IPS DF 4.7 (cell line): ENCODE data around the gene RASSF1.
A peak's percentile ranks its signal among the peaks of the same experiment; 100 is the strongest.

Source experiments
- DNase-seq: peaks from one replicate; pipeline ENCODE4 v3.0.0-alpha.2; 2013; ENCODE audit warnings: low spot score; ENCODE audit errors: extremely low read depth

RASSF1 gene

DNA sequence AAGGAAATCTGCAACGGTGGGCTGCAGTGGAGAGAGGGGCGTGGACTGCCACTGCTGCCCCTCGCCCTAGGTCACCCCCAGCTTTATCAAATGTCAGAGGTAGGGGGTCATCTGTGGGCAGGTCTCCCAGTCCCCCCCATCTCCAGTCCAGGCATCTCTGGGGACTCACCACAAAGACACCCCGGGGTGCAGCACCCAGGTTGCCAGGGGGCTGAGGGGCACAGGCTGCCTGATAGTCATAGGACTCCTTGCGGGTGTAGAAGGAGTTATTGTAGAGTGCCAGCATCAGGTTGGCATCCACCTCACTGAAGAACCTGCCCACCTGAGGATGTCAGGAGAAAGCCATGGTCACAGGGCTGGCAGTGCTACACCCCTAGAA, 25.2 kb upstream of the RASSF1 start:
- DNase-seq, result no peak

DNA sequence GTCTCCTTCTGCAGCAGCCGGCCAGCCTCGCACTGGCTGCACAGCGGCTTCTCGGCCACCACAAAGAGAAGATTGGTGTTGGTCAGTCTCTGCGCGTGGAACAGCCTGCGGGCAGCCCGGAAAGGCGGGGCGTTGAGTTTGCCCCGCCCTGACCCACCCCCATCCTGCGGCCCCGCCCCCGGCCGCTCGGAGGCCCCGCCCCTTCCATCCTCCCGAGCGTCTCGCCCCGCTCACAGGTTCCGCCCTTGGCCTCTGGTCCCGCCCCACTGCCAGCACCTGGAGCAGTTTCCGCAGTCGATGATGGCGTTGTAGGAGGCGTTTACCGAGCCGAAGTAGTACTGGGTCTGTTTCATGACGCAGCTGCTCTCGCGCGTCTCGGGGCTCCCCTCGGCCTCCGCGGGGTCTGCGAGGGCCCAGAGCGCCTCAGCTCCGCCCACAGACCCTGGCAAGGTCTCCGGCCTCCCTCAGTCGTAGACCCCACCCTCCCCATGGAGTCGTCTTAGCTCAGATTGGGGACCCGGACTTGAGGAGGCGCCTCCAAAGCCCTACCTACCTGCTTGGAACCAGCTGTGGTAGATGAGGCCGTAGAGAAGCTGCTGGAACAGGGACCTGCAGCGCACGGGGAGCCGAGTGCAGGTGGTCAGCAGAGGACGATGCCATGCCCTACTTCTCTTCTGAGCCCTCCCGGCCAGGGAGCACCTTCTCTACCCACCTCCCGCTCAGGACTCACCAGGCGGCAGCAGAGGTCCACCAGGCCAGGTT, 24.6 kb upstream of the RASSF1 start:
- no peak for DNase-seq

DNA sequence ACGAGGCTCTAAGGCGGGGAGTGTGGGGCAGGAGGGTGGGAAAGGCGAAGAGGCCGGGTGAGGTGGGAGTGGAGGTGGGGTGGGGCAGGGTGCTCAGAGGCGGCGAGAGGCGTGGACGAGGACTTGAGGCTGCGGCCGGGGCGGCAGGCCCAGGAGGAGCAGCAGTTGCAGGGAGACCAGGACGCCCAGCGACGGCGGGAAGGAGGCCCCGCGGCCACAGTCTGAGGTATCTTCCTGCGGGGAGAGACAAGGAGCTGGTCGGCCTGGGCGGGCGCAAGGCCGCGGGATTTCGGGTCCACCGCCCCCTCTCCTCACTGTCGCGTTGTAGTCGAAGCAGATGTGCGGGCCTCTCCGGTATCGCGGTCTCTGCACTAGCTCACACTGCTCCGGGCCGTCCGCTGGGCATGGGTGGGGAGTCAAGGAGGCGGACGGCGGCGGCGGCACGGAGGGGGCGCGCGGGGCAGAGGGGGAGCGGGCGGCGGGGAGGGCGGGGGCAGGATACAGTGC, 24.0 kb upstream of the RASSF1 start:
- DNase-seq, result no peak

DNA sequence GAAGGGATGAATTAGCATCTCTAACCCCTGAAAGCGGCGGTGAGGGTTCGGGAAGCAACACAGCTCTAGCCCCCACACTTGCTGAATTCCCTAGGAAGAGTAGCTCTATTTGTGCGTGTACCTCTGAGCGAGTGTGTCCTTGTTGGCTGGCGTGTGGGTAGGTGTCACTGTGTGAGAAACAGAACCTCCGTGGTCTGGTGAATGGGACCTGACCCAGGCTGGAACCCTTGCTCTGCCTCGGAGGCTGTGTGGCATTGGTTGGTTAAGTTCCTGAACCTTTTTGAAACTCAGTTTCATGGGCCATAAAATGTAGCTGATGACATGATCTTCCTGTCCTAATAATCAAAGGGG, 19.1 kb upstream of the RASSF1 start:
- no peak for DNase-seq

DNA sequence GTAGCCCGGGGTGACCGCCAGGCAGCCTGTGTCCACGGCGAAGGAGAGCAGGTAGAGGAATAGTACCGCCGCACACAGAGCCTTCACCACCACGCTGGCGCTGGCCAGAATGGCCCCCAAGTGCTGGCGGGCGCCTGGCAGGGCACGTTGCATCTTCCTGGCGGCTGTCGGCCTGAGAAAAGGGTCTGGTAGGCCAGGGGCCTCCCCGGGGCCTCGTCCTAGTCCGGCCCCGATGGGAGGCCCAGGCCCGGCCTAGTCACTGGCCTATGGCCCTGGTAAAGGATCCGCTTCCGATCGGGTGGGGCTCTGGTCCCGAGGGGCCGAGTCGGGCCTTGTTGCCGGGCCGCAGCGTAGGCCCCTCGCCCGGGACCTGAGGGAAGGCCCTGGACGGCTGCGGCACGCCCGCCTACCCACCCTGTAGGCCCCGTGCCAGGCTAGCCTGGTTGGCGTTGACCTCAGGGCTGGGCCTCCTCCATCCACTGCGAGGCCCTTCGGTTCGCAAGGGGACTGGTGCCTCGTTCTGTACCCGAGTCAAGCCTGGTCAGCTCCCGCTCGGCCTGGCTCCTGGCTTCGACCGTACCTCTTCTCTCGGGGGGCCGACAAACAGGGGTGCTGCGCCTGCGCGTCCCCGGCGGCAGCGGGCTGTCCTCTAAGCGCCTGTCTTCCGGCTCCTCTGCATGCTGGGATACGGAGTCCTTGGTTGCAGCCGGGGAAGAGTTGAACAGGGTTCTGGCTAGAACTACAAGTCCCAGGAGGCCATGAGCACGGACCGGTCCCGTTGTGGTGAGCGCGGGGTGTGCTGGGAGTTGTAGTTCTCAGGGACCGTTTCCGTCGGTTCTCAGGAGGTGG, 18.5 kb upstream of the RASSF1 start, which contains the start of gene TMEM115:
TSS of gene TMEM115 (minus strand) at position 611 of the 849 bp plus-strand sequence. CDS start at position 153, 458 bp downstream.
- peak; percentile 95 for DNase-seq

DNA sequence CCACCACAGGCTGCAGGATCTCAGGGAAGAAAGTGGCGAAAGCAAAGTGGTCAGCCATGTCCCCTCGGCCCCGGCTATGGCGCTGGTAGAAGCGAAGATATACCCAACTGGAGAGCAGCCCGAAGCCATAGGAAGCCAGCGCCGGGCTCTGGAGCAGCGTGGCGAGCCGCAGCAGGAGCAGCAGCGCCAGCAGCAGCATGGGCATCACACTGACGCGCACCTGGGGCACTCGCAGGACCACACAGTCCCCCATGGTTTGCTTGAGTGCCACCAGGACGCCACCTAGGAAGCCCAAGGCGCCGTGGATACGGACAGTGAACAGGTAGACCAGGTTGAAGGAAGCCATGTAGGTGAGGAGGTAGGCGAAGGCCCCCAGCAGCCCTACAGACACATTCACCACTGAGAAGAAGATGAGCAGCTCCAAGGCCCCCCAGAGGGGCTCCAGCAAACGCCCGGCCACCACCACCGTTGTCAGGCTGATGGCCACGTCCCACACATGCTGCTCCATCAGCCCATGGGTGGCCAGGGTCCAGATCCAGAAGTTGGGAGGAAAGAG, 17.8 kb upstream of the RASSF1 start:
- no peak for DNase-seq

DNA sequence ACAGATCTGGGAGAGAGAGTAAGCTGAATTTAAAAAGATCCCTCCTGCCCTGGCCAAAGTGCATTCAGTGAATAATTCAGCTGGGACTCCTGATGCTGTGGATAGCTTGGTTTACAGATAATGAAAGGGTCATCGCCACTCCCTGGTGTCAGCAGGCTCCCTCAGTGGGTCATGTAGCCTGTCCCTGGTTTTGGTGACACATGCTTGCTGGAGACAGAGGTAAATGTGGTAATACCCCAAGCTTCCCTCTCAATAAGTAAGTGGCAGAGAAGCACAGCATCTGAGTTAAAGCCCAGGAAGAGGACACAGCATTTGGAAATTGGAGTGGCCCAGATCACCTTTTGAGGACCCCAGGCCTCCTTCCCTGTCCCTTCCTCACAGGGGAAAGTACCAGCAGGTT, 16.8 kb upstream of the RASSF1 start:
- DNase-seq, result no peak

DNA sequence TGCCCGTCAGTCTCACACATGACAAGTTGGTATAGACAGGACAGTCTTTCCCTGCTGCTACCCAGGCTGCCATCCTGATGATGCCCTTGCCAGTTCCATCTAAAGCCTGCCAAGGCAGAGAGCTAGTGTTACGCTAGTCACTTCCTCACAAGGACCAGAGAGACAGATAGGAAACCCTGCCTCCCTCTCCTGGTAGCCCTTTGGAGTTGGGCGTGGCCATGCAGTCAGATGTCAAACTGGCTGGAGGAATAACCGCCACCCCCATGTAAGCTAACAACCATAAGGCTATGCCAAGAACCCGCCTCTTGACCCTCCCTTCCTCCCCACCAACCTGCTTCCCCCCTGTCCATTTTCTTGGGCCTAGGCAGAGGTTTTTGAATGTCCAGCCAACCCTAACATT, 15.9 kb upstream of the RASSF1 start:
- DNase-seq, result no peak

DNA sequence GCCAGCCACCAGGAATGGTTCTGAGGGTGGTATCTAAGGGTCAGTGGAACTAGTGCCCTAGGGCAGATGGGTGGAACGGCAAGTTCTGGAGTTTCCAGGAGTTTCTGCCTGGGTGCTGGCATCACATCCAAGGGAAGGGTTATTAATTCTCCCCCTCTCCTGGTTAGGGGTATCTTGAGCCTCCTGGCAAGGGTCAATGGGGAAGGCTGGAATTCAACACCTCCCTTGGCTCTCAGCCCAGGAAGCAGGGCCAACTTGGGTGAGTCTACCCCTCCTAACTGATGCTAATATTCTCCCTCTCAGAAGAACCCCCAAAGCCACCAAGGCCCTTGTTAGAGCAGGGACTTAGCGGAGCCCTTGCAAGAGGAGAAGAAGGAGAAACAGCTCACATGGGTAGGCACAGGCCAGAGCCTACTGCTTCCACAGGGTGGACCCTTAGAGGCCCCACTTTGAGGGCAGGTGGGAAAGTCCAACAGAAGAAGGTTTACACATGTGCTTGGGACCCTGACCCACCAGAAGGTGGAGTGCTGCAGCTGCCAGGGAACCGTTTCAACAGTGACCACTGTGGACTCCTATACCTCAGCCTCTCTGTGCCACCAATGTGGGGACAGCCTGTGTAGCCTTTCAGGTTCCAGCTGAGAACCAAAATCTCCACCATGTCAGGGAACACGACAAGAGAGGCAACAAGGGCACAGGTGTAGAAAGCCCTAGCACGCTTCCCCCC, 15.4 kb upstream of the RASSF1 start:
- DNase-seq, result no peak

DNA sequence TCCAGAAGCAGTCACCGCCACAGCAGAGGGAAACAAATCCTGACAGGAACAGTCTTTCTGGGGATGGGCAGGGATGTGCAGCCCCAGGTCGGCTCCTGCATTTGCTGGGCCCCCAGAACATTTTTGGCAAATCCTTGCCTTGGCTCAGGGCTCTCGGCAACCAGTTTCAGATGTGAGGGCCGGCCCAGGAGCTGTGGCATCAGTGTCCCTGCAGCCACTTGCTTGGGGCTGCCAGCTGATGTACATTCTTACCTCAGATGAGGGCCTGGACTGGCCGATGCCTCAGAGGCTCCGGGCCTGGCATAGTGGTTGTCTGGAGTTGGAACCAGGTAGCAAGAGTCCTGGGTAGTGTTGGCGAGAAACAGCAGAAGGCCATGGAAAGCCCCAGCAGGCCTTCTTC, 14.2 kb upstream of the RASSF1 start:
- DNase-seq, result no peak

DNA sequence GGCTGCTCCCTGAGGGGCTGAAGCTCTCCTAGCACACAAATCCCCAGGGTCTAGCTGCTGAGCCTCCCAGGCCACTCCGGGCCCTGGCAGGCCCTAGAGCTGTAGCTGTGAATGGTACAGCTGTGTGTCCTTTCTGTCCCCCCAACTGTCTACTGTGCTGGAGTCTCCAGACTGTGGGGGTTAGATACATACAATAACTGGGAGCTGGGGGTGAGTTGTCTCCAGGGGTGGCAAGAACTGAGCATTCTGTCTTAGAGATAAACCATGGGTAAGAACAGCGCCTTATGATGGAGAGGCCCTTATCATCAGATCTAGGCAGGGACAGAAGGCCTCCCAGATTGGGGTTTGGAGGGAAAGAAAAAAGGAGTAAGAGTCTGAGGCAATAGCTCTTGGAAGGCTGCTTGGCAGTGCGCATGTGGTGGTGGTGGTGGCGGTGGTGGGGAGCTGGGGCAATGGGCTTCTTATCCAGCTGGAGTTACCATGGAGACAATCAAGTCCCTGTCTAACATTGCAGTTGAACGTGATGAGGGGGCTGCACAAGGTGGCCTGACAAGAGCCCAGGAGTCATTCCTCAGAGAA, 13.6 kb upstream of the RASSF1 start:
- DNase-seq, result no peak

DNA sequence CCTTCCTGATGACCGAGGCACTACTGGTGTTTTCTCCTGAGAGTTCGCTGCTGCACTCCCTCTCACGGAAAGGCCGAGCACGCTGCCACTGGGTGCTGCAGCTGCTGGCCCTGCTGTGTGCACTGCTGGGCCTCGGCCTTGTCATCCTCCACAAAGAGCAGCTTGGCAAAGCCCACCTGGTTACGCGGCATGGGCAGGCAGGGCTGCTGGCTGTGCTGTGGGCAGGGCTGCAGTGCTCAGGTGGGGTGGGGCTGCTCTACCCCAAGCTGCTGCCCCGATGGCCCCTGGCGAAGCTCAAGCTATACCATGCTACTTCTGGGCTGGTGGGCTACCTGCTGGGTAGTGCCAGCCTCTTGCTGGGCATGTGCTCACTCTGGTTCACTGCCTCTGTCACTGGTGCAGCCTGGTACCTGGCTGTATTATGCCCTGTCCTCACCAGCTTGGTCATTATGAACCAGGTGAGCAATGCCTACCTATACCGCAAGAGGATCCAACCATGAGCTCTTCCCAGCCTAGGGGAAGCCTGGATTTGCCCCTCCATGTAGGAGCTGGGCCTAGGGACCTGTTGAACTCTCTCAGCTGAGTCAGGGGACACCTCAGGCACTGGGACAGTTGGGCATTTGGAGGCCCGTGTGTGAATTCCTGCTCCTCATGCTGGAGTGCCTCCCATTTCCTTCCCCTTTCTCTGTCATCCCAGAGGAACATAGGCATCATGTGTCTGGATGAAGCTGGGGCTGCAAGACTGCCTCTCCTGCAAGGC, 12.8 kb upstream of the RASSF1 start:
- no peak for DNase-seq

DNA sequence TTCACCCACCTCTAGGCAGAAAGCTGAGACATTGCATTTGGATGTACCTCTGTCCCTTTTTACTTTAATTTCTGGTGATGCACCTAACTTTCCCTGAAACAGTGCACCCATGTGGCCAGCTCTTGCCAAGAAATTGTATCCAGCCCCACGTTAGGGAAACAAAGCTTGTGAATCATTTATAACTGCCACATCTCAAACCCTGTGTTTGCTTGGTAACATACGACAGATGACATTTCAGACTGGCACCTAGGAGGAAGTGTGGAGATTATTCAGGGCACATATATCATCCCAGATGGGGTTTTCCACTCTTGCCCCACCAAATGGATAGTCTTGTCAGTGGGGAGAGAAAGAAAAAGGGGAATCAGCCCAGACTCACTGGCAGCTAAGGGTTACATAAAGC, 12.1 kb upstream of the RASSF1 start:
- DNase-seq, result no peak

DNA sequence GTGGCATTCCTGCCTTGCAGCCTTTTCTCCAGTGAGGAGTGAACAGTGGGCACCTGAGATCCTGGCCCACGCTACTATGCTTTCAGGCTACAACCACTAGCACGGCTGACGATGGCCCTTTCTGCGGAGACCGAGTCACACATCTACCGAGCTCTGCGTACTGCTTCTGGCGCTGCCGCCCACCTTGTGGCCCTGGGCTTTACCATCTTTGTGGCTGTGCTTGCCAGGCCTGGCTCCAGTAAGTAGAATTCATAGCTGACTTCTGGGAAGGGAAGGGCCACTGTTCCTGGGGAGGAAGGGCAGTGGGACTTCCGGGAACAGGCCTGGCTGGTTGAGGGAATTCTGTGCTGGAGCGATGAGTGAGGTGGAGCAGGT, 10.7 kb upstream of the RASSF1 start:
- DNase-seq, result no peak

DNA sequence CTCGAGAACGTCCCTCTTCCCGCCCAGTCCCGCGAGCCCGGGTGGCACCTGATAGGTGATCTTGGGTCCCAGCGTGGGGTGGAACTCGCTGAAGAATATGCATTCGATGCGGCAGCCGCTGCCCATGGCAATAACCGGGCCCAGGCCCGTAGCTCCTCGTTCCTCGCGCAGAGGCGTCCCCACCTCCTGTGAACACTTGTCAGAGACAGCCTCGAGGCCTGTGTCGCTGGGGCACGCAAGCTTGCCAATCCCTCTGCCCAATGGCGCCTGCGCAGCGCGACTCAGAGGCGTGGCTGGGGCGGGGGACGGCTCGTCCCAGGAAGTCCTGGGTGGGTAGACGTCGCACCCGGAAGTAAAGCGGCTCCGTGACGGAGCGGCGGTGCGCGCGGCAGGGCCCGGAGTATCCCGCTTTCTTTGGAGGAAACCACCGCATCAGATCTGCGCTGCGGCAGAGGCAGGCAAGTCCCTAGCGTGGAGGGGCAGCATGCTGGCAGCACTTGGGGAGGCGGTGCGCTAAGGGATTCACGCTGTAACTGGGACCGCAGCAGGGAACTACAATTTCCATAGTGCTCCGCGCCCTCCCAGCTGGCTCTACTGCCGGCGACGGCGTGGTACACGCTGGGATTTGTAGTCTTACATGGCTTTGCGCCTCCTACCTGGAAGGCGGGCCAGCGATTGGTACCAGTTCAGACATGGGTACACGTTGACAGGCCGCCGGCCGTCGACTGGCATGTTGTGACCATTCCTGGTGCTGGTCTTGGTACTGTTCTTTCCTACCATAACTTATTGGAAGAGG, 10.1 kb upstream of the RASSF1 start, which contains the start of the genes CYB561D2 and NPRL2:
TSS of gene CYB561D2 (plus strand) at position 336 of the 796 bp plus-strand sequence. CDS start 572 bp downstream, outside the sequence.
TSS of gene NPRL2 (minus strand) at position 249 of the 796 bp plus-strand sequence. CDS start at position 126, 123 bp downstream.
- peak; percentile 64 for DNase-seq

DNA sequence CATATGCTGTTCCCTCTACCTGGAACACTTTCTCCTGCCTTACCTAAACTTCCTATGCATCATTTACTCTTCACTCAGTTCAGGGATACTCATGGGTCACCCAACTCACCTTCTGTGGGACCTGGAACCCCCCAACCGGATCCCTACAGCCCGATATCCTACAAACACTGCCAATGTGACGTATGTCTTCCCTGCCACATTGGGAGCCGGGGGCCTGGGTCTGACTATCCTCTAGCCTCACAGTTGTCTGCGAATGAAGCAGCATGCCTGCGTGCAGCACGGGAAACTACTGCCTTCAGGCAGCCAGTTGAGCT, 9.5 kb upstream of the RASSF1 start:
- no peak for DNase-seq

DNA sequence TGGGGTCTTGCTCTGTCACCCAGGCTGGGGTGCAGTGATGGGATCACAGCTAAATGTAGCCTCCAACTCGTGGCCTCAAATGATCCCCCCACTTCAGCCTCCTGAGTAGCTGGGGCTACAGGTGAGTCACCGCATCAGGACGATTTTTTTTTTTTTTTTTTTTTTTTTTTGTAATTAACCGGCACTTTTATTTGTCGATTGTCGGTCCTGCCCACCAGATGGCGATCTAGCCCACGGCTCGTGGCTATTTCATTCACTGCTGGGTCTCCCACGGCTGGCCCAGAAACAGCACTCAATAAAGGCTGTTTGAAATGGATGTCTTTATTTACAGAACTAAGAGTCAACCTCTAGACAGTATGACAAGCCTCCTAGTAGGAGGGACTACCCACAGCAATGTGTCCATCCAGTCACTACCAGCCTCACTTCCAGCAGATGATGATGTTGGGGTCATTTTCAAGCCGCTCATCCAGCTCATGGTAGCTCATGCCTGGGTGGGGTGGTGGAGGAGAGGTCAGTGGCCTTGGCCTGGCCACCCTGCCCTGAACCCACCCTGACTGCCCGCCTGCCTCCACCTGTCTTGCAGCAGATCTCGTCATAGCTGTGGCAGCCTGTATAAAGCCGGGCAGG, 6.7 kb upstream of the RASSF1 start:
- no peak for DNase-seq

DNA sequence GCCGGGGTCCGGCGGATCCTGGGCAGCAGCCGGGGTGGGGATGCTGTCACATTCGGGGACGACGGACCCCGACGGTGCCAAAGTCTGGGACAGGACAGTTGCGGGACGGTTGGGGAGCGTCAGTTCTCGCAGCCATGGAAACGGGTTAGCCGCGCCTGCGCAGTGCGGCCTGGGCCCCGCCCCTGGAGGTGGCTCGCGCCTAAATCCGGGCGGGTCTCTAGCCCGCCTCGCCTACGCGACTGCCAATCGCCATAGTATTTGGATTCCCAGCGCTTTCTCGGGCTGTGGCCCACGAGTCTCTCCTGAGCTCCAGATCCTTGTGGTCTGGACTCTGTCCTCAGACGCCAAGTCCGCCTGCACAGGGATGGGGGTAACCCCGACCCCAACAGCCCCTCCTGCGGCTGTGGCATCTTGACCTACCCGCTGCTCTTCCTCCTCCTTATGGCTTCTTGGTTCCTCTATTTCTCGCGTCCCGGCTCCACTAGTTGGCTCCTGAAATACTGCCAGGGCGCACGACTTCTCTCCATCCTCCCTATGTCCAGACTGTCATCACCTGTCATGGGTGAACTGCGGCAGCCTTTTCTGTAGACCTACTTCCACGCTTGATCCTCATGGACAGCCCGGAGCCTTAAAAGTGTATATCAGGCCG, 5.1 kb upstream of the RASSF1 start, which contains the start of gene ZMYND10:
TSS of gene ZMYND10 (minus strand) at position 147 of the 649 bp plus-strand sequence. CDS start 153 bp downstream, outside the sequence.
- no peak for DNase-seq
